ENCODE results near the gene VDR.
A peak's percentile ranks its signal among the peaks of the same experiment; 100 is the strongest.

Gene VDR

GRCh38 chr12:47808050-47808449 lies 96.7 kb downstream of the VDR start:
- peak; percentile 3 for TF ChIP-seq CTCF (IDR thresholded peaks at IDR 0.05; ENCODE audit: low read depth, low read length)
- DNase-seq (ENCODE audit: low read depth, low spot score), result peak; percentile 65
- in situ Hi-C loops (cut with HindIII; ENCODE audit: low sequenced_read_pairs), result no loop called here
- no peak overlapping the region for H3K4me3 ChIP-seq (ENCODE audit: low read depth, low read length)

- H3K4me3 ChIP-seq (ENCODE audit: low read depth, low read length), result no peak overlapping the region
- no peak for DNase-seq (ENCODE audit: low read depth, low spot score)
- in situ Hi-C loops (cut with HindIII; ENCODE audit: low sequenced_read_pairs), result no loop called here
- no peak for TF ChIP-seq CTCF (IDR thresholded peaks at IDR 0.05; ENCODE audit: low read depth, low read length)
Measured at GRCh38 chr12:47807338-47807737, 97.5 kb downstream of the VDR start.

GRCh38 chr12:47805417-47805816 lies 99.4 kb downstream of the VDR start:
- no peak for TF ChIP-seq CTCF (IDR thresholded peaks at IDR 0.05; ENCODE audit: low read depth, low read length)
- in situ Hi-C loops (cut with HindIII; ENCODE audit: low sequenced_read_pairs), result no loop called here
- H3K4me3 ChIP-seq (ENCODE audit: low read depth, low read length), result no peak overlapping the region
- DNase-seq (ENCODE audit: low read depth, low spot score), result peak; percentile 34

DNA sequence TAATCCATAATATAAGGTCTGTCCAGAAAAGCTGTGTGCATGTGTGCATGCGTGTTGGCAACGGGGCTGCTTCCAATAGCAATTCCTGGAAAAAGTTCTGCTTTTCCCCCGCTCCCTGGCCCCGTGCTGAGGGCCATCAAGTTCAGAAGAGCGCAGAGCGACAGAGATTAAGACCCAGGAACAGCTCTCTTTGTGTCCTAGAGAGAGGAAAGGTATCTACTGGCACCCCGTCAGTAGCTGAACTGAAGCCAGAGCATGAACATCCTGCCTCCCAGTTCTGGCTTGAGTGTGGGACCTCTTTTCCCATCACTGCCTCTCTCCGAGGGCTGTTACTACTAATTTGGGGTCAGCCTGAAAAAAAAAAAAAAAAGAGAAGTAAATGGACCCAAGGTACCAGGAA lies 100.6 kb downstream of the VDR start:
- no peak for DNase-seq (ENCODE audit: low read depth, low spot score)
- TF ChIP-seq CTCF (IDR thresholded peaks at IDR 0.05; ENCODE audit: low read depth, low read length), result no peak
- in situ Hi-C loops (cut with HindIII; ENCODE audit: low sequenced_read_pairs), result no loop called here

GRCh38 chr12:47803191-47803875 lies 101.5 kb downstream of the VDR start:
- TF ChIP-seq CTCF (IDR thresholded peaks at IDR 0.05; ENCODE audit: low read depth, low read length), result no peak
- no peak for DNase-seq (ENCODE audit: low read depth, low spot score)
- H3K4me3 ChIP-seq (ENCODE audit: low read depth, low read length), result no peak overlapping the region
- in situ Hi-C loops (cut with HindIII; ENCODE audit: low sequenced_read_pairs), result no loop called here

More for the DNA sequence above, 100.6 kb downstream of the VDR start:
- H3K4me3 ChIP-seq (ENCODE audit: low read depth, low read length), result no peak overlapping the region

DNA sequence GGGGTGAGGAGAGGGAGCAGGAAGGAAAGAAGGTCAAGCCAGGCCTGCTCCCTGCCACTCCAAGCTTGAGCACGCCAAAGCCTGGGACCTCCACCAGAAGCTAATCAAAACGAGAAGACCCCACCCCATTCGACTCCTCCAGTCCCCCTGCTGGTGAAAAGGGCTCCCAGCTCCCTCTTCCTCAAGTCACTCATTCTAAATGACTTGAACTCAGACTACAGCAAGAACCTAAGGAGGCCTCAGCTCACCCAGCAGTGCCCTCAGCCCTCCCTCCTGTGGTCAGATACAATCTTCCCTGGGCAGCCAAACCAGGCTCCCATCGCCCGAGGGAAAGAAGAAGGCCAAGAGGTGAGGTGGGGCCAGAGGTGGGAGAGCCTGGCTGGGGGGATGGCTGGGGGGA lies 102.5 kb downstream of the VDR start:
- in situ Hi-C loops (cut with HindIII; ENCODE audit: low sequenced_read_pairs), result no loop called here
- DNase-seq (ENCODE audit: low read depth, low spot score), result no peak
- TF ChIP-seq CTCF (IDR thresholded peaks at IDR 0.05; ENCODE audit: low read depth, low read length), result peak; percentile 49
- no peak overlapping the region for H3K4me3 ChIP-seq (ENCODE audit: low read depth, low read length)
